NCI-H146 (cell line): ENCODE measurements around the gene SPRR2E.
"Not testable (repeated sequence)": the region's sequence is repeated elsewhere in the genome, so short reads cannot be mapped to it uniquely, and the experiment has no call there.

ENCODE experiments used
- DNase-seq: peaks from one replicate; lab custom pipeline; 2025; lab: John Stamatoyannopoulos, UW

SPRR2E gene

GRCh38 chr1:153094426-153094825 lies at the start of gene SPRR2E:
TSS of gene SPRR2E (minus strand) at chr1:153094526. CDS start at chr1:153093751, 775 bp downstream.
- DNase-seq = no peak

GRCh38 chr1:153141377-153141776 lies 47.1 kb upstream of the SPRR2E start:
- no peak for DNase-seq

GRCh38 chr1:153140484-153140883 lies 46.2 kb upstream of the SPRR2E start:
- no peak for DNase-seq

GRCh38 chr1:153133743-153134142 lies 39.4 kb upstream of the SPRR2E start:
- no peak for DNase-seq

GRCh38 chr1:153133267-153133666 lies 38.9 kb upstream of the SPRR2E start:
- no peak for DNase-seq

GRCh38 chr1:153128688-153129087 lies 34.4 kb upstream of the SPRR2E start:
- DNase-seq = not testable (repeated sequence)

GRCh38 chr1:153127296-153127695 lies 33.0 kb upstream of the SPRR2E start:
- DNase-seq = no peak

- DNase-seq = no peak
These were observed 31.2 kb upstream of the SPRR2E start for GRCh38 chr1:153125536-153125935.

GRCh38 chr1:153123793-153124192 lies 29.5 kb upstream of the SPRR2E start:
- not testable (repeated sequence) for DNase-seq

- peak; percentile 99 for DNase-seq
These were observed 28.6 kb upstream of the SPRR2E start for GRCh38 chr1:153122831-153123421.

GRCh38 chr1:153120945-153121344 lies 26.6 kb upstream of the SPRR2E start:
- DNase-seq = no peak

- DNase-seq = no peak
These were observed 25.2 kb upstream of the SPRR2E start for GRCh38 chr1:153119491-153119971.

GRCh38 chr1:153115264-153115663 lies 20.9 kb upstream of the SPRR2E start:
- DNase-seq = not testable (repeated sequence)

- DNase-seq = no peak
These were observed 19.1 kb upstream of the SPRR2E start, which contains the start of gene SPRR2F for GRCh38 chr1:153113416-153113815. TSS of gene SPRR2F (minus strand) at chr1:153113516. CDS start at chr1:153112733, 783 bp downstream.

- peak; percentile 22 for DNase-seq
These were observed 18.1 kb upstream of the SPRR2E start for GRCh38 chr1:153112454-153112853.

- no peak for DNase-seq
These were observed 5.9 kb upstream of the SPRR2E start for GRCh38 chr1:153100245-153100644.

GRCh38 chr1:153099461-153100045 lies 5.2 kb upstream of the SPRR2E start:
- DNase-seq = no peak

- DNase-seq = no peak
These were observed 1.4 kb upstream of the SPRR2E start for GRCh38 chr1:153095764-153096163.

GRCh38 chr1:153087652-153088051 lies 6.7 kb downstream of the SPRR2E start:
- no peak for DNase-seq

GRCh38 chr1:153081736-153082135 lies 12.6 kb downstream of the SPRR2E start:
- no peak for DNase-seq

GRCh38 chr1:153072806-153073726 lies 21.3 kb downstream of the SPRR2E start:
- no peak for DNase-seq

- DNase-seq = no peak
These were observed 22.8 kb downstream of the SPRR2E start, which contains the start of gene SPRR2B for GRCh38 chr1:153071511-153071910. TSS of gene SPRR2B (minus strand) at chr1:153071611. CDS start at chr1:153070839, 772 bp downstream.
